ENCODE results near the gene RAET1L. TPM values are rescaled to one million over a fixed set of nuclear protein-coding genes. Genes with fewer than 3 reads are reported as not detected.

RAET1L gene
- total RNA-seq, 4 donors from 2014 or later = 1.6 to 8.0 (median 4.2) TPM

GRCh38 chr6:149983145-149983544 lies 42.2 kb downstream of the RAET1L start:
- Histone ChIP-seq H3K9me3 (no peaks in the 10 kb centered on the region), H3K27me3 (peaks cover 84% of the 10 kb centered on the region), H3K4me3 (no peak overlapping the region), H3K36me3 (no peaks in the 10 kb centered on the region), H3K4me1 (no peaks in the 10 kb centered on the region), H3K27ac (no peak overlapping the region)
- WGBS = 30% methylated on average over 9 of the region's 9 CpGs
- TF ChIP-seq POLR2AphosphoS5 (IDR thresholded peaks at IDR 0.05) = no peak
- no peak for TF ChIP-seq EP300 (IDR thresholded peaks at IDR 0.05)
- no peak for TF ChIP-seq CTCF (IDR thresholded peaks at IDR 0.05)
- TF ChIP-seq POLR2A (IDR thresholded peaks at IDR 0.05) = no peak
- no peak for DNase-seq (ENCODE audit: low spot score in 2 of 2)

- TF ChIP-seq EP300 (IDR thresholded peaks at IDR 0.05) (no peak), POLR2AphosphoS5 (IDR thresholded peaks at IDR 0.05) (no peak), POLR2A (IDR thresholded peaks at IDR 0.05) (no peak), CTCF (IDR thresholded peaks at IDR 0.05) (no peak)
- H3K27ac ChIP-seq = no peak overlapping the region
- peaks cover 75% of the 10 kb centered on the region for H3K27me3 ChIP-seq
- 72% methylated on average over 6 of the region's 6 CpGs for WGBS
- no peak overlapping the region for H3K4me3 ChIP-seq
- no peak for DNase-seq (ENCODE audit: low spot score in 2 of 2)
- H3K4me1 ChIP-seq = no peaks in the 10 kb centered on the region
- H3K9me3 ChIP-seq = no peaks in the 10 kb centered on the region
- no peaks in the 10 kb centered on the region for H3K36me3 ChIP-seq
Observed at GRCh38 chr6:149979293-149979692, 46.0 kb downstream of the RAET1L start.

GRCh38 chr6:149978610-149979009 lies 46.7 kb downstream of the RAET1L start:
- Histone ChIP-seq H3K4me1 (no peaks in the 10 kb centered on the region), H3K36me3 (no peaks in the 10 kb centered on the region), H3K27ac (no peak overlapping the region), H3K27me3 (peaks cover 81% of the 10 kb centered on the region), H3K4me3 (no peak overlapping the region), H3K9me3 (no peaks in the 10 kb centered on the region)
- DNase-seq (ENCODE audit: low spot score in 2 of 2) = no peak
- TF ChIP-seq CTCF (IDR thresholded peaks at IDR 0.05) (no peak), EP300 (IDR thresholded peaks at IDR 0.05) (no peak), POLR2AphosphoS5 (IDR thresholded peaks at IDR 0.05) (no peak), POLR2A (IDR thresholded peaks at IDR 0.05) (no peak)

- H3K4me3 ChIP-seq = no peak overlapping the region
- TF ChIP-seq POLR2AphosphoS5 (IDR thresholded peaks at IDR 0.05) = no peak
- TF ChIP-seq CTCF (IDR thresholded peaks at IDR 0.05) = no peak
- TF ChIP-seq EP300 (IDR thresholded peaks at IDR 0.05) = no peak
- no peak for TF ChIP-seq POLR2A (IDR thresholded peaks at IDR 0.05)
- H3K9me3 ChIP-seq = no peaks in the 10 kb centered on the region
- WGBS = 58% methylated on average over 3 of the region's 4 CpGs
- DNase-seq (ENCODE audit: low spot score in 2 of 2) = no peak
- peaks cover 71% of the 10 kb centered on the region for H3K27me3 ChIP-seq
- no peak overlapping the region for H3K27ac ChIP-seq
- no peaks in the 10 kb centered on the region for H3K36me3 ChIP-seq
- no peaks in the 10 kb centered on the region for H3K4me1 ChIP-seq
Observed at GRCh38 chr6:149977221-149977620, 48.1 kb downstream of the RAET1L start.

- no peaks in the 10 kb centered on the region for H3K9me3 ChIP-seq
- H3K27ac ChIP-seq = no peak overlapping the region
- no peak overlapping the region for H3K4me3 ChIP-seq
- H3K36me3 ChIP-seq = no peaks in the 10 kb centered on the region
- H3K4me1 ChIP-seq = no peaks in the 10 kb centered on the region
- no peak for DNase-seq (ENCODE audit: low spot score in 2 of 2)
- TF ChIP-seq EP300 (IDR thresholded peaks at IDR 0.05) = no peak
- TF ChIP-seq POLR2A (IDR thresholded peaks at IDR 0.05) = no peak
- no peak for TF ChIP-seq CTCF (IDR thresholded peaks at IDR 0.05)
- no peak for TF ChIP-seq POLR2AphosphoS5 (IDR thresholded peaks at IDR 0.05)
- peaks cover 68% of the 10 kb centered on the region for H3K27me3 ChIP-seq
Observed at GRCh38 chr6:149975400-149975799, 49.9 kb downstream of the RAET1L start.
